GM12874 (cell line): ENCODE results near the gene SNPH.

Experiments used
- TF ChIP-seq, protein P1 (sequence below): IDR thresholded peaks from 2 replicates; pipeline ENCODE4 v1.5.1; 2011; ENCODE audit warnings: low read depth, mild to moderate bottlenecking, control low read depth, low read length, moderate library complexity; ENCODE audit not compliant: insufficient read depth

Gene SNPH

DNA sequence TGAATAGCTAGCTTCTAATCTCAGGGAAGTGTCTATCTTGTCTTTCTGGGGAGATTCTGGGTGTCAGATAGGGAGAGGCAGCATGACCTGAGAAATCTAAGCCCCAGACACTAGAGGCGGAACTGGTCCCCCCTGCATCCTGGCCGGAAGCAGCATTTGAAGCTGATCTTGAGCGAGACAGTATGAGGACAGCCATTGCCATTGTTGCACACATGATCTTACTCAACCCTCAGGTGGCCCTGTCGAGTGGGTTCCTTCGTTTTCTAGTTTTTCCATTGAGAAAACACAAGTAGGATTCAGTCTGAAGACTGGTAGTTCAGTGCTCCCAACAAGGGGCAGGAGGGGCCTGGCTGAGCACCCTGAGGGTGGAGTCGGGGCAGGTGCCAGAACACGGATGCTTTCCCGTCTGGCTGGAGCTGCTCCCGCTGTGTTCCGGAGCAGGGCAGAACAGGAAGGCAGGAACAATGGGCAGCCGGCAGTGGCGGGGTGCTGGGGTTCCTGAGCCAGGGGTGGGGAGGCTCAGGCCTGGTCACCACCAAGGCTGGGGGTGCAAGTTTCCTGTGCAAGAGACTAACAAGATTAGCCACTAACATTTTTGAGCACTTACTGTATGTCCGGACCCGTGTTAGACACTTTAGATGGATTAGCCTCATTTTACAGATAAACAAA is 70.7 kb downstream of the SNPH start:
- TF ChIP-seq, protein P1, sequence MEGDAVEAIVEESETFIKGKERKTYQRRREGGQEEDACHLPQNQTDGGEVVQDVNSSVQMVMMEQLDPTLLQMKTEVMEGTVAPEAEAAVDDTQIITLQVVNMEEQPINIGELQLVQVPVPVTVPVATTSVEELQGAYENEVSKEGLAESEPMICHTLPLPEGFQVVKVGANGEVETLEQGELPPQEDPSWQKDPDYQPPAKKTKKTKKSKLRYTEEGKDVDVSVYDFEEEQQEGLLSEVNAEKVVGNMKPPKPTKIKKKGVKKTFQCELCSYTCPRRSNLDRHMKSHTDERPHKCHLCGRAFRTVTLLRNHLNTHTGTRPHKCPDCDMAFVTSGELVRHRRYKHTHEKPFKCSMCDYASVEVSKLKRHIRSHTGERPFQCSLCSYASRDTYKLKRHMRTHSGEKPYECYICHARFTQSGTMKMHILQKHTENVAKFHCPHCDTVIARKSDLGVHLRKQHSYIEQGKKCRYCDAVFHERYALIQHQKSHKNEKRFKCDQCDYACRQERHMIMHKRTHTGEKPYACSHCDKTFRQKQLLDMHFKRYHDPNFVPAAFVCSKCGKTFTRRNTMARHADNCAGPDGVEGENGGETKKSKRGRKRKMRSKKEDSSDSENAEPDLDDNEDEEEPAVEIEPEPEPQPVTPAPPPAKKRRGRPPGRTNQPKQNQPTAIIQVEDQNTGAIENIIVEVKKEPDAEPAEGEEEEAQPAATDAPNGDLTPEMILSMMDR, result no peak

DNA sequence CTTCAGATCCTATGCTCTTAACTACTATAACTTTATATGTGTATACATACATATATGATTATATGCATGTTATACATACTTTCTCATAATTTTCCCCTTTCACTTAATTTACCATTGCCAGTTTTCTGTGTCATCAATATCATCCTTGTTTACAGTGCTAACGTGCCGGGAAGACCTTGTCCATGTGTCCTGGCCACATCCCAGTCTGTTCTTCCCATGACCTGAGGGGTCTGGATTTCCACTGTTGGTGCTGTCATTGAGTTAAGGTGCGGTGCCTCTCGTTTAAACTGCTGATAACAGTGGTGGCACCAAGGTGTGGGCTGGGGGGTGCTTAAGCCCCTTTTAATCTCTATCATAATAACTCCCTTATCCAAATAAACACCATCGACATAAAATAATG is 71.3 kb downstream of the SNPH start:
- TF ChIP-seq, protein P1, result no peak

- TF ChIP-seq, protein P1, result no peak
Observed at GRCh38 chr20:1338096-1338495, 72.0 kb downstream of the SNPH start.

- TF ChIP-seq, protein P1, result no peak
Observed at GRCh38 chr20:1338801-1339200, 72.7 kb downstream of the SNPH start.

DNA sequence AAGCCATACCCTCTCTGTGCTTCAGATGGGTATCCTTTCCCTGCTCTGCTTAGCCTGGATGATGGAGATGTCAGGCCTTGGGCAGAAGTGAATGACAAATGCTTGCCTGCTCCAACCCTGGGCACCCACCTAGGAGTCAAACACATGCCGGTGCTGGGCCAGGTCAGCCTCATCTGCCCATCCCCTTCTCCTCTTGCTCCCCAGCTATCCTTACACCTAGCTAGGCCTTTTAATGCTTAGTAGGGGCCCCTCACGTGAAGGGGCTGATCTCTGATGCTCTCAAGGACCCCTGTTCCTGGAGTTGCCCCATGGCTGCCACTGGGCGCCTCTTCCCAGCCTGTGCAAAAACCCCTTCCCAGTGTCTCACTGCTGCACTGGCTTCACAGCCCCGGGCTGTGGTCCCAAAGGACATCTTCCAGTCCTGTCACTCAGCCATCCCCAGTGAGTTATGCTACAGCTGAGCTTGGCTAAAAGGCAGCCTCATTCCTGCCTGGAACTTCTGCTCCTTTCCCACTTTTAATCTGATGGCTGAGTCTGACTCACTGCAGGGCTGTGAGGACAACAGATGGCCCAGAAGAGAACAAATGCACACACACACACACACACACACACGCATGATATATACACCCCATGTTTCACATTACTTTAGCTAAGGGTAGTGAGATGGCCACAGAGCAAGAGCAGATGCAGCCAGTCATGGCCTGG is 75.6 kb downstream of the SNPH start:
- TF ChIP-seq, protein P1, result no peak

- TF ChIP-seq, protein P1, result no peak
Observed at GRCh38 chr20:1345030-1345755, 79.1 kb downstream of the SNPH start.

DNA sequence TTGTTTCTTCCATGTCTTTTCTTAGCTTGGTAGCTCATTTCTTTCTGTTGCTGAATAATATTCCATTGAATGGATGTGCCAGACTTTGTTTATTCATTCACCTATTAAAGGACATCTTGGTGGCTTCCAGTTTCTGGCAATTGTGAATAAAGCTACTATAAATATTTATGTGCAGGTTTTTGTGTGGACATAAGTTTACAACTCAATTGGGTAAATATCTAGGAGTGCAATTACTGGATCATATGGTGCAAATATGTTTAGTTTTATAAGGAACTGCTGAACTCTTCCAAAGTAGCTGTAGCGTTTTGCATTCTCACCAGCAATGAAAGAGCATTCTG is 79.6 kb downstream of the SNPH start:
- TF ChIP-seq, protein P1, result no peak
